Measurements from ENCODE around the gene TTLL13. TPM values are rescaled to one million over a fixed set of nuclear protein-coding genes. Genes with fewer than 3 reads are reported as not detected.

TTLL13 gene, protein sequence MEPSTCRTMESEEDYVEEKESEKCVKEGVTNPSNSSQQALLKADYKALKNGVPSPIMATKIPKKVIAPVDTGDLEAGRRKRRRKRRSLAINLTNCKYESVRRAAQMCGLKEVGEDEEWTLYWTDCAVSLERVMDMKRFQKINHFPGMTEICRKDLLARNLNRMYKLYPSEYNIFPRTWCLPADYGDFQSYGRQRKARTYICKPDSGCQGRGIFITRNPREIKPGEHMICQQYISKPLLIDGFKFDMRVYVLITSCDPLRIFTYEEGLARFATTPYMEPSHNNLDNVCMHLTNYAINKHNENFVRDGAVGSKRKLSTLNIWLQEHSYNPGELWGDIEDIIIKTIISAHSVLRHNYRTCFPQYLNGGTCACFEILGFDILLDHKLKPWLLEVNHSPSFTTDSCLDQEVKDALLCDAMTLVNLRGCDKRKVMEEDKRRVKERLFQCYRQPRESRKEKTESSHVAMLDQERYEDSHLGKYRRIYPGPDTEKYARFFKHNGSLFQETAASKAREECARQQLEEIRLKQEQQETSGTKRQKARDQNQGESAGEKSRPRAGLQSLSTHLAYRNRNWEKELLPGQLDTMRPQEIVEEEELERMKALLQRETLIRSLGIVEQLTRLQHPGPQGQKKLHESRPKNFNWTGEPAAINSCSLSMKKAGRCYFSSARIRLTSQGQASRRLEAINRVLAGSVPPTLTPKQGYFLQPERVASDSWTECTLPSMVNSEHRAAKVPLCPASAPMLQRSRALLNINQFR
- total RNA-seq (2014; rRNA removed; shearing (Covaris generic)), result not detected in 2 replicates

DNA sequence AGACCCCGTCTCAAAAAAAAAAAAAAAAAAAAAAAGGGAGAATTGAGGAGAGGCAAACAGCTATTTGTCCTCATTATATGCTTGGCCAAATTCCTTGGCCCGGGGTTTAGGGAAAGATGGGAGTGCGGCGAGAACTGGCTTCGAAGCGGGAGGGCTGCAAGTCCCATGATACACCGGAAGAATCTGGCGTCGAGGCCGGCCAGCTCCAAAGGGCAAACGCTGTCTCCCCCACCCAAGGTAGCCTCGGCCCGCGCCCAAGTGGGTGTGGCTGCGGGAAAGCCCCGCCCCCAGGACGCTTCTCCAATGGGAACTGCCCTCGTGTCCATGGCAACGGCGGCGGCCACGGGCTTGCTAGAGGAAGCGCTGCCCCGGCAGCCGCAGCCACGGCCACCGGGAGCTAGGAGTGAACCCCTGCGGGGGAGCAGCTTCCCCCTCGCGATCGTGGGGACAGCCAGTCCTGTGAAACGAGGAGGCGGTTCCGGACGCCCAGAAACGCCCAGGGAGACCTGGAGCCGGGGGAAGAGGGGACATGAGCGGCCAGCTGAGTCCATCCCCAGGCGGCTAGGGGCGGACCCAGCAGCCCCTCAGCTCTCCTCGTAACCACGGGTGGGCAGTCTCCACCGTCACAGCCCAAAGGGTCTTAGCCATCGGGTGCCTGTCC, at the start of gene TTLL13:
TTLL13 (plus strand) TSS at position 354 of the 661 bp plus-strand sequence. CDS start 1,075 bp downstream, outside the sequence.
- peak; percentile 90 for DNase-seq (ENCODE audit: low read depth)

- DNase-seq (ENCODE audit: low read depth), result no peak
These were observed 48.7 kb upstream of the TTLL13 start for GRCh38 chr15:90200534-90201129.

- DNase-seq (ENCODE audit: low read depth), result peak; percentile 64
These were observed 48.0 kb upstream of the TTLL13 start, which contains the start of gene SEMA4B for GRCh38 chr15:90201130-90201943. Gene SEMA4B (plus strand): TSS chr15:90201330. CDS start chr15:90201579, 249 bp downstream.

DNA sequence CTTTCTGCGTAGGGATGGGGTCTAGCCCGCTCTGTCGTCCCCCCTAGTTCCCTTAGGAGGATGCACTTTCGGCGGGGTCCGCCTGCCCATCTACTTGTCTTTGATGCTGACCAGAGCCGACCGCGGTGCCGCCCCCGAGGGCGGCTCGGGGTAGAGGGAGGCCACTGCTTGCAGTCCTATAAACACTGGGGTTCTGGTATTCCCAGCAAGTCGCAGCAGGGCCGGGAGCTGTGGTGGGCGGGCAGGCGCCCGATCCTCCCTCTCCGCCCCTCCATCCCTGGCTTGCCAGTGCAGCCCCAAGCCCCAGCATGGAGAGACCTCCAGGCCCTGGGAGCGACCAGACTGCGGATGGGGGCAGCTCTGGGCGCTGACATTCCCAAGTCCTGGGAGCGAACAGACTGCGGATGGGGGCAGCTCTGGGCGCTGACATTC, 47.4 kb upstream of the TTLL13 start:
- DNase-seq (ENCODE audit: low read depth), result no peak

- no peak for DNase-seq (ENCODE audit: low read depth)
These were observed 46.4 kb upstream of the TTLL13 start for GRCh38 chr15:90202929-90203328.

DNA sequence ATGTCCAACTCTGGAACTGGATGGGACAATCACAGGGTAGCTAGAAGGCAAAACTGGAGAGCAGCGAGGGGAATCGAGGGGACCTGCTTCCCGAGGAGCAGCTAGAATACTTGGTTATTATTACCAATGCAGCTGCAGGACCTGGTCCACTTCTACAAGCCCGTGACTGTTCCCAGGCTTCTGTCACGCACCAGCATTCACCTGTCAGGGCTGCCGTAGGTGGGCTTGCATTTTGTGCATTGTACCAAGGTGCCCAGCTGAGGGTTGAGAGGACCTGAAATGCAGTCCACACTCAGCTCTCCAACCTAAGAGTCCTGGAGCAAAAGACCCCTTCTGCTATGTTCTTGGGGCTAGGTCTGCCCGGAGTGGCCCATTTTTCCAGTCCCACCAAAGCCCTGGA, 45.9 kb upstream of the TTLL13 start:
- DNase-seq (ENCODE audit: low read depth), result no peak

DNA sequence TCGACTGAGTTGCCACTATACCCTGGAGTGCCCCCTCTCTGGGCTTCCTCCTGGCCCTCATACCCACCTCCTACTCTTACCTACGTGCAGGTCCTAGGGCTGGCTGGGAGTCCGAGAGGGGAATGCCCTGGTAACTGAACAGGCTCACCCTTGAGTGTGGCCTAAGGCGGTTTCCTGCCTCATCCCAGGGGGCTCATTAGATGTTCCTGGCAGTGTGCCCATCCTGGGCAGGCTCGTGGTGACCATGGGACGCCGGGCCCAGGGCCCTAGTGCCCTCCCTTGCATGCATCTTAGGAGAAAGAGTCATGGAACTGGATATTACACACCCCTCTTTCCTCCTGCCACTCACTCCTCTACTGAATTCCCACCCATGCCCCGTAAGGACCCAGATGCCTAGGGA, 45.4 kb upstream of the TTLL13 start:
- DNase-seq (ENCODE audit: low read depth), result no peak

GRCh38 chr15:90205050-90205848, 44.1 kb upstream of the TTLL13 start:
- no peak for DNase-seq (ENCODE audit: low read depth)

DNA sequence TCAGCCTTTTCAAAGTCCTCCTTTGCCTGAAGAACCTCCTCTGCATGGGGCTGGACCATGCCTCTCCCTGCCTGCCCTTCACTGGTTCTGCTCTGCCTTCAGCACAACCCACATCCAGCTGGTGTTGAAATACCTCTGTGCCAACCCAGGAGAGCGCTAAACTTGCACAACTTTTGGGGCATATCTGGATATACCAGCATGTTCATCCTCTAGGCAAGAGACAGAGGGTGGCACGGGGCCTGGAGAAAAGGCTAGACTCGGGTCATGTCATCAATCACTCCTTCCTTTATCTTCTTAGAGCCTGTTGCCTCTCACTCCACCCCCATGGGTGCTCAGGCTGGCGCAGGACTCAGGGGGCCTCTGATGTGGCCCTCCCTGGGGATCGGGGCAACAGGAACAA, 43.5 kb upstream of the TTLL13 start:
- DNase-seq (ENCODE audit: low read depth), result no peak

GRCh38 chr15:90207252-90207651, 42.1 kb upstream of the TTLL13 start:
- DNase-seq (ENCODE audit: low read depth), result no peak

- DNase-seq (ENCODE audit: low read depth), result no peak
These were observed 41.0 kb upstream of the TTLL13 start for GRCh38 chr15:90208356-90208755.

DNA sequence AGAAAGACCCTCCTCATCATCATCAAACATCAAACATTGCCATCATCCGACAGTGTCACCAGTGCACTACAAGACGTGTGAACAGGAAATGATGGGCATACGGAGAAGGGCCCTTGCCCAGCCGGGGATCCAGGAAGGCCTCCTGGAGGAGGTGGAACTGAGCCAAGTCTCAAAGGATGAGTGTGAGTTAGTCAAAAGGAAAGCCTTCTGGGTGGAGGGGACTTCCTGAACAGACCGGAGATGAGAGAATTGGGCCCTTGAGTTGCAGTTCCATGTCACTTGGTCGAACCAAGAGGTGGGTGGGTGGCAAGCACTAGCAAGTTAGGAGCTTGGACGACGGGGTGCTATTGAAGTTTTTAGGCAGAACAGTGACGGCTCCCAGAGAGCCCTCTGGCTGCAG, 39.8 kb upstream of the TTLL13 start:
- no peak for DNase-seq (ENCODE audit: low read depth)

- DNase-seq (ENCODE audit: low read depth), result no peak
These were observed 38.8 kb upstream of the TTLL13 start for GRCh38 chr15:90210593-90210992.

- DNase-seq (ENCODE audit: low read depth), result no peak
These were observed 38.3 kb upstream of the TTLL13 start for GRCh38 chr15:90211009-90211408.

- peak; percentile 84 for DNase-seq (ENCODE audit: low read depth)
These were observed 37.8 kb upstream of the TTLL13 start for GRCh38 chr15:90211440-90212143.

GRCh38 chr15:90212221-90213098, 36.9 kb upstream of the TTLL13 start:
- peak; percentile 69 for DNase-seq (ENCODE audit: low read depth)

- DNase-seq (ENCODE audit: low read depth), result no peak
These were observed 36.1 kb upstream of the TTLL13 start for GRCh38 chr15:90213122-90213817.

- no peak for DNase-seq (ENCODE audit: low read depth)
These were observed 35.5 kb upstream of the TTLL13 start for GRCh38 chr15:90213818-90214204.
